Body of pancreas (tissue), 4 donors: ENCODE measurements around the gene GLT8D2. TPM values are rescaled to one million over a fixed set of nuclear protein-coding genes. Genes with fewer than 3 reads are reported as not detected.
A peak's percentile ranks its signal among the peaks of the same experiment; 100 is the strongest.

ENCODE experiments used
- ATAC-seq: fragments of 150-250 bp; one replicate; pipeline ENCODE4 v1.9.1; 2016
- DNase-seq, 4 donors: peaks; one replicate each; pipeline ENCODE4 v3.0.0-alpha.2; 2019
- H3K27ac ChIP-seq, 4 donors: fragments of 200-600 bp; sonication (generic); 1 replicate in 3 of 4; 2 replicates in 1 of 4; pipeline versions ENCODE4 v1.5.1 to v1.6.1; 2016 to 2019; ENCODE audit warnings: mild to moderate bottlenecking in 1 of 4, mixed read lengths in 1 of 4, moderate library complexity in 1 of 4
- H3K27me3 ChIP-seq, 2 donors: fragments of 200-600 bp; sonication (generic); one replicate each; pipeline ENCODE4 v1.6.0; 2016; ENCODE audit warnings: mild to moderate bottlenecking in 1 of 2
- H3K36me3 ChIP-seq, 2 donors: fragments of 200-600 bp; sonication (generic); replicated peaks in 1 of 2; 2 replicates each; pipeline ENCODE4 v1.5.1; 2016; ENCODE audit warnings: low read depth in 2 of 2; ENCODE audit not compliant: insufficient read depth in 1 of 2
- H3K4me1 ChIP-seq: fragments of 200-600 bp; sonication (generic); one replicate; pipeline ENCODE4 v1.6.0; 2016
- H3K4me3 ChIP-seq, 2 donors: fragments of 200-600 bp; sonication (generic); 1 replicate in 1 of 2; 2 replicates in 1 of 2; pipeline ENCODE4 v1.5.1; 2016 to 2019
- H3K9me3 ChIP-seq, 3 donors: fragments of 200-600 bp; sonication (generic); 1 replicate in 2 of 3; 2 replicates in 1 of 3; pipeline ENCODE4 v1.5.1; 2016
- CTCF ChIP-seq, 7 experiments: fragments of 450-650 bp in 4 of 7; fragments of 200-600 bp in 3 of 7; sonication (generic) in 3 of 7; IDR thresholded peaks; one replicate each; pipeline ENCODE4 v1.5.1; 2016 to 2019; ENCODE audit warnings: antibody characterized with exemption in 7 of 7
- POLR2A ChIP-seq, 3 donors: fragments of 450-650 bp; IDR thresholded peaks; one replicate each; pipeline ENCODE4 v1.6.1; 2016; ENCODE audit warnings: antibody characterized with exemption in 3 of 3, mild to moderate bottlenecking in 2 of 3
- WGBS, 2 donors: methylation state at CpG; one replicate each; pipeline ENCODE4 v1.1.5; 2017; 5-methylcytosine and 5-hydroxymethylcytosine counted together
- intact Hi-C: fragments of 100-400 bp; cut with DNase I; formaldehyde crosslinking; loops from one replicate; pipeline ENCODE4 v1.15.1; 2023
- total RNA-seq, 2 donors: library from RNA; depleted of rRNA; stranded (reverse); fragments of >200 nt; gene quantifications; one replicate each; pipeline ENCODE4 v1.1.0, GENCODE V29; 2016

The GLT8D2 gene
- total RNA-seq, 2 donors from 2014 or later = 0.99 to 6.0 TPM

- TF ChIP-seq CTCF (IDR thresholded peaks at IDR 0.05) (no peak), POLR2A (IDR thresholded peaks at IDR 0.05) (peak in 1 of 3 donors; percentile 15)
- 9 to 18% methylated on average over 5 of the region's 5 CpGs for WGBS, 2 donors
- peak; percentile 91 to 97 (median 96) for DNase-seq
- Histone ChIP-seq H3K27ac (peak overlapping the region; percentile 4 to 71 (median 46)), H3K36me3 (no peaks in the 10 kb centered on the region), H3K27me3 (no peaks in the 10 kb centered on the region), H3K4me1 (peaks cover 24% of the 10 kb centered on the region), H3K9me3 (no peaks in the 10 kb centered on the region), H3K4me3 (no peak overlapping the region)
- ATAC-seq = peak; percentile 98
- intact Hi-C loops = no loop called here
These were observed 5.8 kb upstream of the GLT8D2 start for GRCh38 chr12:104055686-104056388.

GRCh38 chr12:104054681-104055346 lies 4.8 kb upstream of the GLT8D2 start:
- TF ChIP-seq CTCF (IDR thresholded peaks at IDR 0.05) (no peak), POLR2A (IDR thresholded peaks at IDR 0.05) (no peak)
- WGBS, 2 donors = 71 to 87% methylated on average over 4 of the region's 4 CpGs
- H3K27me3 ChIP-seq = no peaks in the 10 kb centered on the region
- H3K27ac ChIP-seq = no peak overlapping the region
- ATAC-seq = no peak
- intact Hi-C loops = no loop called here
- no peak for DNase-seq
- peaks cover 32% of the 10 kb centered on the region for H3K4me1 ChIP-seq
- no peaks in the 10 kb centered on the region for H3K9me3 ChIP-seq
- H3K36me3 ChIP-seq = no peaks in the 10 kb centered on the region
- H3K4me3 ChIP-seq = no peak overlapping the region

- no peaks in the 10 kb centered on the region for H3K36me3 ChIP-seq
- no peaks in the 10 kb centered on the region for H3K9me3 ChIP-seq
- intact Hi-C loops = no loop called here
- no peak overlapping the region for H3K4me3 ChIP-seq
- DNase-seq = no peak
- H3K27me3 ChIP-seq = no peaks in the 10 kb centered on the region
- TF ChIP-seq CTCF (IDR thresholded peaks at IDR 0.05) (no peak), POLR2A (IDR thresholded peaks at IDR 0.05) (no peak)
- ATAC-seq = no peak
- 57% methylated on average over 3 of the region's 3 CpGs for WGBS, 2 donors
- H3K27ac ChIP-seq = no peak overlapping the region
- H3K4me1 ChIP-seq = peaks cover 19% of the 10 kb centered on the region
These were observed 449 bp upstream of the GLT8D2 start for GRCh38 chr12:104050436-104050835.

- Histone ChIP-seq H3K36me3 (no peaks in the 10 kb centered on the region), H3K27me3 (no peaks in the 10 kb centered on the region), H3K4me1 (peaks cover 13% of the 10 kb centered on the region), H3K4me3 (no peak overlapping the region), H3K27ac (no peak overlapping the region), H3K9me3 (no peaks in the 10 kb centered on the region)
- intact Hi-C loops = no loop called here
- TF ChIP-seq POLR2A (IDR thresholded peaks at IDR 0.05) = no peak
- TF ChIP-seq CTCF (IDR thresholded peaks at IDR 0.05) = no peak
- ATAC-seq (no peak), DNase-seq (no peak)
- WGBS, 2 donors = 25 to 37% methylated on average over 9 of the region's 9 CpGs
These were observed 597 bp downstream of the GLT8D2 start for GRCh38 chr12:104049278-104049902.
